GM19468 (cell line): ENCODE data around the gene H2BK1.

Experiments
- ATAC-seq: cut with Tn5 transposase; IDR thresholded peaks from one replicate; pipeline ENCODE4 v1.9.1; 2021; ENCODE audit warnings: mild to moderate bottlenecking, moderate library complexity, moderate number of reproducible peaks; ENCODE audit not compliant: unreplicated experiment; ENCODE audit errors: extremely low read depth

H2BK1 gene

DNA sequence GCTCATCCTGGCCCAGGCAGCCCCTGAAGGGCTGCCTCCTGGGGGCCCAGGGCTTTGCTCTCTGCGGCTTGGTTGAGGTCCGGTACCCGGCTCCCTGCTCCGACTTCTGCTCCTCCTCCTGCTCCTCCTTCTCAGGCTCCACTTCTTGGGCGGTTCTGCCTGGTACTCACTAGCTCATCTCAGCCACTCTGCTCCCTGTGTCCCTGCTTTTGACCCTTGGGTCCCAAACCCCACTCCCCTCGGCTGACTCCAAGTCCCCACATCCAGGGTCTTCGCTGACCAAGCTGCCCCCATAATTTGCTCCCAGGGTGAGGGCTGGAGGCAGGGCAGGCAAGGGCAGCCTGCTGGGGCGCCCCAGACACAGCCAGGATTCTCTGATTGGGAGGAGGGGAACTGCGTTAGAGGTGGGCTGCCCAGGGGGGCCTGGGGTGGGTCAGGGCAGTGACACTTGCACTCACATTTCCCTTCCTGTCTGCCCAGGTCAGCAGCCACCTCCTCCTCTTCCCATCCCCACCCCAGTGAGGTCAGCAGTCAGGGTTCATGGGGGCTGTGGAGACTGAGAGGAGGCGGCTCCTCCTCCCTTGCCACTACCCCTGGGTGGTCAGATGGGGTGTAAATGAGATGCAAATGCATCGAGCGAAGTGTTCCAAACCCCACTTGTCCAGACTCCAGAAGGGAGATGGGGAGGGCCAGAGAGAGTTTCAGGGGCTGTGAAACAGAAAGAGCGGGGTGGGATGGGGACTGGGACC, 36.0 kb upstream of the H2BK1 start:
- ATAC-seq, result no peak

GRCh38 chr7:151245360-151246101, 35.2 kb upstream of the H2BK1 start:
- ATAC-seq, result no peak

- ATAC-seq, result no peak
These were observed 34.6 kb upstream of the H2BK1 start for GRCh38 chr7:151244841-151245346.

DNA sequence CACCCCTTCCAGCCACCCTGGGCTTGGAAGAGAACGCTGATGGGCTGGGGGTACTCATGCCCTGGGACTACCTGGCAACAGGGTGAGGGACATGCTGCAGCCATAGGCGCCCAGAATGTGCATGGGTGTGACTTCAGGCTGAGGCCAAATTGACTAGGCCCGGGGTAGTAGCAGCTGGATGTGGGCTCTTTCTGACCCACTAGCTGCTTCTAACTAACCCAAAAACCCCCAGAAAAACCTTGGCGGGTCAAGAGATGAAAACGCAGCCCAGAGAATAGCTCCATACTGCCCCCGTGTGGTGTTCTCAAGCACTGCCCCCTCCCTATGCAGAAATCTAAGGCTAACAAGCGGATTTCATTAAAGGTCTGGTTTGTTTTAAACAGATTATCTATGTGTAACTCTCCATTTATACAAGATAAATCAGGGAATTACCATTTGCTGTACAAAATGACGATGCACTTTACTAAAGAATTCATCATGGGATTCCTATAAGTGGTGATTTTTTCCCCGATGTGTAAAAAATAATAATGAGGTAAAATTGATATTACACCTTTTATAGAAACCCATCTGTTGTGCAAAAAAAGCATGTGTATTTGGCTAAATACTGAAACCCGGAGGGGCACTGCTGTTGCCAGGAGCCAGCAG, 34.0 kb upstream of the H2BK1 start:
- no peak for ATAC-seq

- no peak for ATAC-seq
These were observed 33.3 kb upstream of the H2BK1 start for GRCh38 chr7:151243408-151244195.

- no peak for ATAC-seq
These were observed 32.7 kb upstream of the H2BK1 start for GRCh38 chr7:151243045-151243349.

- no peak for ATAC-seq
These were observed 32.1 kb upstream of the H2BK1 start for GRCh38 chr7:151242159-151243044.

DNA sequence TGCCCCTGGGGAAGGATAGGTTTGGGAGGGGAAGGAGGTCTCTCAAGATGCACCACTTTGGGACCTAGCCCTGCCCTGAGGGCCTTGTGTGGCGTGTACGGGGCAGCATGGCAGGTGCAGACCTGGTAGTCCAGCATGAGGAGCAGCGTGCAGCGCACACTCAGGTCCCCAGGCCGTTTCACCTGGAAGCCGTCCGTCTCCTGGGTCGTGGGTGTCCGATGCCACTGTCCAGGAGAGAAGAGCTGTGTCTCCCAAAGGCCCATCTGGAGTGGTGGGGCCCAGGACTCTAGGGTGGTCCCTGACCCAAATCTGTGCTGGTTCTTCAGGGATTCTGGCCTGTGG, 31.4 kb upstream of the H2BK1 start:
- ATAC-seq, result no peak

GRCh38 chr7:151240942-151241754, 30.9 kb upstream of the H2BK1 start:
- ATAC-seq, result no peak

DNA sequence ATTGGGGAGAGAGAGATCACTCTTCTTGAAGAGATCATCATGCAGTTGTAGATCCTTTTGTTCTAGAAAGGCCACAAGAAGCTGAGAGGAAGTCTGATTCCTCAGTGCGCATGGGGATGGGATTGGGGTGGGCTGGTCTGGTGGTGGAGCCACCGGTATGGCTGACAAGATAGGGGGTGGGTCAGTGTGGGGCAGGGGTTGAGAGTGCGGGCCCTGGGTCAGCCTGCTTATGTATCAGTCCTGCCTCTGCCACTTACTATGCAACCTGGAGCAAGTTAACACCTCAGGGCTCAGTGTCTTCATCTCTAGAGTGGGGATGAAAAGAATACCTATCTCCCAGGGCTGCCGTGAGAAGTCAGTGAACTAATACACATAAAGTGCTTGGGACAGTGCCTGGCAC, 30.2 kb upstream of the H2BK1 start:
- ATAC-seq, result no peak

- ATAC-seq, result no peak
These were observed 29.7 kb upstream of the H2BK1 start for GRCh38 chr7:151239837-151240459.

DNA sequence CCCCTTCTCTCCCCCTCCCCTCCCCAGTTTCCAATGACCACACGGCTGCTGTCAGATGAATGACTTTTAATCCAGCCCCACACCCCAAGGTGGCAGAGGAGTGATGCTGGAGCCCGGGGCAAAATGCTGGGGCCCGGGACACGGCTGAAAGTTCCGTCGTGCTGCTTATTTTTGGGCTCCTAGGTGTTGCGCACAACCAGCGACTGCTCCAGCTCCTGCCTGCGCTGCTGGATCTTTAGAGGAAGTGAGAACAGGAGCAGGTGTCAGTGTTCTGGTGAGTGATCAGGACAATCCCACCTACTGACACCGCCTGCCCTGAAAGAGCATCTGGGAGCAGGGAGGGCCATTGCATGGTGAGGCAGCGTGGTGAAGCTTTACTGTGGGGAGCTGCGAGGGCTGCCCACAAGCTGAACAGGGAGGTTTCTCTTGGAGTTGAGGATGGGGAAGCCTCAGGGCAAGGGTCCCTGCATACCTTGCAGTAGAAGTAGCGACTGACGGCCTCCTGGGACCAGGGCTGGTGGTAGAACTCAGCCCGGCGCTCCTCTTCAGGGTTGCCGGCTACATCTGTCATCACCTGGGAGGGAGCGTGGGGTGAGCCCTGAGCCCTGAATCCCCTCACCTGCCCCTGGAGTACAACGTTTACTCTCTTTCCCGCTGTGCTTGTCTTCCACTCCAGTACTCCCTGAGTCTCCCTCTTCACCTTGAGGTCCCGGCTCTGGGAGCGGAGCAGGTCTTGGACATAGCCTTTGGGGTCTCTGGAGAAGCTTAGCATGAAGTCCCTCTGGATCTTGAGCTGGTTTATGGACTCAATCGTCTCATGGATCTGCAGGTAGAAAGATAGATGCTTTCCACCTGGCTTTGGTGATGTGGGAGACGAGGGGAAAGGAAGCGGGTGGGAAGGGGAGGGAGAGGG, 28.9 kb upstream of the H2BK1 start:
- no peak for ATAC-seq

- ATAC-seq, result no peak
These were observed 28.0 kb upstream of the H2BK1 start for GRCh38 chr7:151238190-151238810.

DNA sequence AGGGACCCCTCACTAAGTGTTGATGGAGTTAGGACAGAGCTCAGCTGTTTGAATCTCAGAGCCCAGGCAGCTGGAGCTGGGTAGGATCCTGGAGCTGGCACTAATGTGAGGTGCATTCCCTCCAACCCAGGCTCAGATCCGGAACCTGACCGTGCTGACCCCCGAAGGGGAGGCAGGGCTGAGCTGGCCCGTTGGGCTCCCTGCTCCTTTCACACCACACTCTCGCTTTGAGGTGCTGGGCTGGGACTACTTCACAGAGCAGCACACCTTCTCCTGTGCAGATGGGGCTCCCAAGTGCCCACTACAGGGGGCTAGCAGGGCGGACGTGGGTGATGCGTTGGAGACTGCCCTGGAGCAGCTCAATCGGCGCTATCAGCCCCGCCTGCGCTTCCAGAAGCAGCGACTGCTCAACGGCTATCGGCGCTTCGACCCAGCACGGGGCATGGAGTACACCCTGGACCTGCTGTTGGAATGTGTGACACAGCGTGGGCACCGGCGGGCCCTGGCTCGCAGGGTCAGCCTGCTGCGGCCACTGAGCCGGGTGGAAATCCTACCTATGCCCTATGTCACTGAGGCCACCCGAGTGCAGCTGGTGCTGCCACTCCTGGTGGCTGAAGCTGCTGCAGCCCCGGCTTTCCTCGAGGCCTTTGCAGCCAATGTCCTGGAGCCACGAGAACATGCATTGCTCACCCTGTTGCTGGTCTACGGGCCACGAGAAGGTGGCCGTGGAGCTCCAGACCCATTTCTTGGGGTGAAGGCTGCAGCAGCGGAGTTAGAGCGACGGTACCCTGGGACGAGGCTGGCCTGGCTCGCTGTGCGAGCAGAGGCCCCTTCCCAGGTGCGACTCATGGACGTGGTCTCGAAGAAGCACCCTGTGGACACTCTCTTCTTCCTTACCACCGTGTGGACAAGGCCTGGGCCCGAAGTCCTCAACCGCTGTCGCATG, 27.2 kb upstream of the H2BK1 start:
- ATAC-seq, result no peak

GRCh38 chr7:151236406-151236805, 26.1 kb upstream of the H2BK1 start:
- ATAC-seq, result no peak
